Tongue (tissue), 2 donors: ENCODE results near the gene ASB1. TPM values are rescaled to one million over a fixed set of nuclear protein-coding genes. Genes with fewer than 3 reads are reported as not detected.
"Not testable (repeated sequence)": the region's sequence is repeated elsewhere in the genome, so short reads cannot be mapped to it uniquely, and the experiment has no call there.

Source experiments
- DNase-seq: peaks from one replicate; pipeline ENCODE4 v3.0.0-alpha.2; 2015
- total RNA-seq: library from RNA; depleted of rRNA; stranded (reverse); fragments of >200 nt; gene quantifications from one replicate; pipeline ENCODE4 v1.2.3, GENCODE V29; 2014

Gene ASB1
- total RNA-seq, 1 donor from 2014 or later = 43.6 TPM

DNA sequence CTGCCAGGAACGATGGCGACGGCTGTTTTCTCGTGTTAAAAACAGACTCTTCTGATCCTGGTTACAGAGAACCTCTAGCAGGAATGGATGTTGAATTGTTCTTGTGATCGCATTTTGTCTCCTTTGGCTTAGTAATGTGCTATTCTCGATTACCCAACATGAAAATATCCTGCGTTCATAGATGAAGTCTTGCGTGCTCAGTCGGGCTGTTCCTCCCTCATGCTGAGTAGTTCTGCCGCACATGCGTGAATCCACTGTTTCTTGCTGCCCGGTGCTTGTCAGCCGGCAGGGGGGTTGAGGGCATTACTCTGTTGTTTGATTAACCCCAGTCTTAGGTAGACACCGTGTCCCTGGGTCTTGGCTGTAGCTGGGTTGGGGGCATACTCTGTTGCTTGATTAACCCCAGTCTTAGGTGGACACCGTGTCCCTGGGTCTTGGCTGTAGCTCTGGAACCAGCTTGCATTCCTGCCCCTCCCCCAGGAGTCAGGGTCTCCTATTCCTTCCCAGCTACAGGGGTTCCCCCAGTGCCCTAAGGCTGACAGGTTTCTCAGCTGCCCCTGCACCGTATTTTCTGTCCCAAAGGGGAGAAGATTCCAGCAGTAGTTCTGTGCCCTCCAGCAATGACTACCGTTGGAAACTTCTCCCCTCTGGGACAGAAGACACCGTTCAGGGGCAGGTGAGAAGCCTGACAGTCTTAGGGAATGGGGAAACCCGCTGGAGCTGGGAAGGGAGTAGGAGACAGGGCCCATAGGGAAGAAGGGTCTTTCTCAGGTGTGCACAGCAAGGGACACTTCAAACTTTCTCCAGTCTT lies 22.1 kb upstream of the ASB1 start:
- no peak for DNase-seq

GRCh38 chr2:238405217-238405555 lies 21.5 kb upstream of the ASB1 start:
- DNase-seq = not testable (repeated sequence)

GRCh38 chr2:238406221-238406997 lies 20.3 kb upstream of the ASB1 start:
- no peak for DNase-seq

DNA sequence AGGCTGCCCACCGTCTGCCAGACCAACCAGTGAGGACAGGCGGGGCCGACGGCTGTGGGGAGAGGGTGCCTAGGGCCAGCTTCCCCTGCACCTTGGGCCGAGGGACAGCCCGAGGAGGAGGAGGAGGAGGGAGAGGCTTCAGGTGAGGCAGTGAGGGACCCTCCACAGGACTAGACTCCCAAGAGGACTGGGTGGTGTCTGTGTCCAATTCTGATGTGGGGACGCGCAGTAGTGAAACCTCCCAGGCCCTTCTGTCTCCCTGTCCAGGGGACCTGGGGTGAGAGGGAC lies 19.8 kb upstream of the ASB1 start:
- no peak for DNase-seq

DNA sequence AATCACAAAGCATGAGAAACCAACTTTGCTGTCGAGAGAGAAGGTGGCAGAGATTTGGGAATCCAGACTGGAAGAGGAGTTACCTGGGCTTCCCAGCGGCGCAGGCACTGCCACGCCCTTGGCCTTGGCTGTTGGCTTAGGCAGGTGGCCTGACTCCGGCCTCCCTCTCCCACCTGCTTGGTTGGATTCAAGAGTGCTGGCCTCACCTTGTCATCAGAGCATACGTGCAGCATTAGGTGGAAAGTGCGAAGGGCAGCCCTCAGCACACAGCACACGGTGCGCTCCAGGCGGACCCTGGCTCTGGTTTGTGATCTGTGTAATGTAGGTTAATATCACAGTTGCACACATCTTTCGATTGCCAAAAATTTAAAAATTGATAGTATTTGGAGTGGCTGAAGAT lies 19.2 kb upstream of the ASB1 start:
- DNase-seq = no peak

GRCh38 chr2:238408615-238409340 lies 17.9 kb upstream of the ASB1 start:
- no peak for DNase-seq

- DNase-seq = no peak
Observed at GRCh38 chr2:238409341-238410199, 17.2 kb upstream of the ASB1 start.

- DNase-seq = no peak
Observed at GRCh38 chr2:238412067-238412767, 14.5 kb upstream of the ASB1 start.

DNA sequence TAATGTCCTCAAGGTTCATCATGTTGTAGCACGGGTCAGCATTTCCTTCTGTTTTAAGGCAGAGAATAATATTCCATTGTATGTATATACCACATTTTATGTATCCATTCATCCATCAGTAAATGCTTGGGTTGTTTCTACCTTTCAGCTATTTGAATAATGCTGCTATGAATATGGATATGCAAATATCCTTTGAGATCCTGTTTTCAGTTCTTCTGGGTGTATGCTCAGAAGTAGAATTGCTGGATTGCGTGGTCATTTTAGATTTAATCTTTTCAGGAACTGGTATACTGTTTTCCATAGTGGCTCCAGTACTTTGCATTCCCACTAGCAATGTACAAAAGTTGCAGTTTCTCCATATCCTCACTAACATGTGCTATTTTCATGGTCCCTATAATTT lies 13.4 kb upstream of the ASB1 start:
- DNase-seq = no peak

- no peak for DNase-seq
Observed at GRCh38 chr2:238415036-238415764, 11.5 kb upstream of the ASB1 start.

GRCh38 chr2:238415893-238416292 lies 10.8 kb upstream of the ASB1 start:
- DNase-seq = no peak

- peak; percentile 64 for DNase-seq
Observed at GRCh38 chr2:238418196-238418998, 8.3 kb upstream of the ASB1 start.

DNA sequence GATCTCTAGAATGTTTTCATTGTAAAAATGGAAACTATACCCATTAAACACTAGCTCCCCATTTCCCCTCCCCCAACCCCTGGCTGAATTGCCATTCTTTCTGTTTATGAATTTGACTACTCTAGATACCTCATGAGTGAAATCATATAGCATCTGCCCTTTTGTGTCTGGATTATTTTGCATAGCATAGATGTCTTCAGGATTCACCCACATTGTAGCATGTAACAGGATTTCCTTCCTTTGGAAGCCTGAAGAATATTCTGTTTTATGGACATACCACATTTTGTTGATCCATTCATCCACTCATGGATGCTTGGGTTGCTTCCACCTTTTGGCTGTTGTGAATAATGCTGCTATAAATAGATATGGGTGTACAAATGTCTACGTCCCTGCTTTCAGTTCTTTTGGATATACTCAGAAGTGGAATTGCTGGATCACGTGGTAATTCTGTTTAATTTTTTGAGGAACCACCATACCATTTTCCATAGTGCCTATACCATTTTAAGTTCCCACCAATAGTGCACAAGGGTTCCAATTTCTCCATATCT lies 7.7 kb upstream of the ASB1 start:
- DNase-seq = no peak

GRCh38 chr2:238420442-238420841 lies 6.3 kb upstream of the ASB1 start:
- no peak for DNase-seq

DNA sequence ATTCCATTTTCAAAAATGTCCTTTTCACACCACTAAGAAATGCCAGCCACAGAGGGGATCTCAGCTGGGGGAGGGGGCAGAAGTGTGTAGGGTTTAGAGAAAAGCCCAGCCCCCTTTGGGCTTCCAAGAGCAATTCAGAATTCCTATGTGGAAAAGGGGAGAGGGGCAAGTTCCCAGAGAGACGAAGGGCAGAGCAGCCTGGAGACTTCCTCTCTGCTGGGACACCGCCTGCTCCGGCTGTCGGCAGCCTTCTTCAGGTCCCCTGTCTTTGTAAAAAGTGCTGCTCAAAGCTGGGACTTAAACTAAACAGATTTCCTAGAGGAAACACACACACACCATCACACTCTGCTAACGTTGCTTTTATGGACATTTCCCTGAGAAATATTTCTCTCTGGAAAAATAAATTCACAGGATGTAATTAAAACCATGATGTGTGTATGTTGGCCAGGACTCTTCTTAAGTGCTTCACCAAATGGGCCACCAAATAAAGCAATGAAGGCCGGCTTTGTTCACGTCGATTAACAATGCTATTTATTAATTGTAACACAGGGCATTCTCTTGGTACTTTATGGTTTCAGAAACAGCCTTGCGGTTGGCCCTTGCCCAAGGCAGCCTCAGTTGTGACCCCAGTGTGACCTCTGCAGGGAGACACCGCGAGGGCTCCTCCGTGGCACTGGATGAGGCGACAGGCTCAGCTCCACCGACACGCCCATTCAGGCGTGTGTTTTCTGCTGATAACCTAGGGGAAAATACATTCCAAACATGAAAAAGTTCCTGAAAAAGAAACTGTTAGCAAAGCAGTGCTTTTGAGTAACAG lies 5.6 kb upstream of the ASB1 start:
- DNase-seq = peak; percentile 42

DNA sequence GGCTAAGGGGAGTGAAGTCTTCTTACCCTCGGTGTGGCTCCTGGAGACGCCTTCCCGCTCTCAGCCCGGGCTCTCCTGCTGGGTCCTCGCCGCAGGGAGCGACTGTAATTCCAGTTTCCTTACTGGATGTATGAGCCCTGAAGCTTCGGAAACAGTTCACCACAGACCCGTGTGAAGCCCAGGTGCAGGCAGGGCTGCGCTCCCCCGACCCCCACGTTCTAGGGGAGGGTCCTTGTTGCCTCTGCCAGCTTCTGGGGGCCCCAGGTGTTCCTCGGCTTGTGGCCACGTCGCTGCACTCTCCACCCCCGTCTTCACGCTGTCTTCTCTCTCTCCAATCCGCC lies 5.1 kb upstream of the ASB1 start:
- DNase-seq = no peak

GRCh38 chr2:238422285-238422684 lies 4.4 kb upstream of the ASB1 start:
- DNase-seq = no peak

- DNase-seq = no peak
Observed at GRCh38 chr2:238422940-238423339, 3.8 kb upstream of the ASB1 start.
